ENCODE data around the gene SNAI3.

SNAI3 gene

GRCh38 chr16:88697831-88698615 lies 11.7 kb upstream of the SNAI3 start:
- Histone ChIP-seq H3K4me3 (no peak overlapping the region), H3K27ac (no peak overlapping the region)
- DNase-seq (ENCODE audit: low spot score), result no peak
- TF ChIP-seq CTCF (IDR thresholded peaks at IDR 0.05), result no peak

- H3K4me3 ChIP-seq, result no peak overlapping the region
- no peak for DNase-seq (ENCODE audit: low spot score)
- H3K27ac ChIP-seq, result no peak overlapping the region
- no peak for TF ChIP-seq CTCF (IDR thresholded peaks at IDR 0.05)
Measured at GRCh38 chr16:88697116-88697830, 11.0 kb upstream of the SNAI3 start.

GRCh38 chr16:88696441-88696840 lies 10.1 kb upstream of the SNAI3 start:
- no peak for TF ChIP-seq CTCF (IDR thresholded peaks at IDR 0.05)
- Histone ChIP-seq H3K4me3 (no peak overlapping the region), H3K27ac (no peak overlapping the region)
- DNase-seq (ENCODE audit: low spot score), result no peak

GRCh38 chr16:88695753-88696152 lies 9.4 kb upstream of the SNAI3 start:
- H3K4me3 ChIP-seq, result no peak overlapping the region
- TF ChIP-seq CTCF (IDR thresholded peaks at IDR 0.05), result no peak
- no peak for DNase-seq (ENCODE audit: low spot score)
- no peak overlapping the region for H3K27ac ChIP-seq

GRCh38 chr16:88695218-88695617 lies 8.9 kb upstream of the SNAI3 start:
- Histone ChIP-seq H3K4me3 (no peak overlapping the region), H3K27ac (no peak overlapping the region)
- DNase-seq (ENCODE audit: low spot score), result no peak
- no peak for TF ChIP-seq CTCF (IDR thresholded peaks at IDR 0.05)

GRCh38 chr16:88694221-88695087 lies 8.1 kb upstream of the SNAI3 start:
- TF ChIP-seq CTCF (IDR thresholded peaks at IDR 0.05), result no peak
- H3K27ac ChIP-seq, result no peak overlapping the region
- DNase-seq (ENCODE audit: low spot score), result no peak
- H3K4me3 ChIP-seq, result no peak overlapping the region

All from coronary artery (tissue), 2 donors.